ENCODE results near the gene HPF1. TPM values are rescaled to one million over a fixed set of nuclear protein-coding genes. Genes with fewer than 3 reads are reported as not detected.

Gene HPF1
- total RNA-seq, 1 experiment from 2014 or later: 26.9 TPM

DNA sequence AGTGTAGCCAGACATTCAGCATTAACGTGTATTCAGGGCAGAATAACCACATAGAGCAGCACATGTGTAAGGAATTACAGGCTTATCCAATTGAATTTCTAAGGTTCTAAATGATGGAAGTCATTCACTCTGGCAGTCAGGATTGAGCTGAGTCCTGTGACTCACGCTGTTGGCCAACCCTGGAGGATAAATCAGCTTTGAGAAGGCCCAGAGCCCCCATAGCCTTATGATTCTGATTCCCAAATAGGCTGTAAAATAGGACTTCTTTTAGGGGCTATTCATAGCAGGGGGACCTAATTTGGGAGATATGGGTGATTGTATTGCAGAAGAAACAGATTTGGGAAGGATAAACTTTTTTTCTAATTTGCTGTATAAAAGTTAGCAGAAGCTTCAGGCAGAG lies 8.1 kb upstream of the HPF1 start:
- ChIA-PET CTCF (no interaction called here), POLR2A (ENCODE audit: unreplicated experiment) (no interaction called here)
- H3K36me3 ChIP-seq (ENCODE audit: low read depth): no peaks in the 10 kb centered on the region
- DNase-seq: no peak
- H3K79me2 ChIP-seq (ENCODE audit: low read depth): no peaks in the 10 kb centered on the region
- no peaks in the 10 kb centered on the region for H3K9me3 ChIP-seq (ENCODE audit: insufficient read depth, low read depth)
- no peak overlapping the region for H3K27ac ChIP-seq
- H4K20me1 ChIP-seq (ENCODE audit: insufficient read depth): no peaks in the 10 kb centered on the region
- H3K9me2 ChIP-seq (ENCODE audit: insufficient read depth): no peaks in the 10 kb centered on the region
- no peak overlapping the region for H2AFZ ChIP-seq
- TF ChIP-seq EZH2 (IDR thresholded peaks at IDR 0.05; ENCODE audit: low read depth) (no peak), CTCF (conservative IDR thresholded peaks at IDR 0.05) (no peak)
- intact Hi-C loops (cut with micrococcal nuclease; ENCODE audit: unreplicated experiment): no loop called here
- no peak overlapping the region for H3K4me3 ChIP-seq
- no peak overlapping the region for H3K4me2 ChIP-seq
- H3K4me1 ChIP-seq (replicated peaks; ENCODE audit: insufficient read depth): no peaks in the 10 kb centered on the region
- BruUV-seq (replicated peaks): no TSS peak
- no peaks in the 10 kb centered on the region for H3F3A ChIP-seq (ENCODE audit: insufficient read depth, low read depth)
- H3K27me3 ChIP-seq (ENCODE audit: insufficient read depth, low read depth): no peaks in the 10 kb centered on the region

DNA sequence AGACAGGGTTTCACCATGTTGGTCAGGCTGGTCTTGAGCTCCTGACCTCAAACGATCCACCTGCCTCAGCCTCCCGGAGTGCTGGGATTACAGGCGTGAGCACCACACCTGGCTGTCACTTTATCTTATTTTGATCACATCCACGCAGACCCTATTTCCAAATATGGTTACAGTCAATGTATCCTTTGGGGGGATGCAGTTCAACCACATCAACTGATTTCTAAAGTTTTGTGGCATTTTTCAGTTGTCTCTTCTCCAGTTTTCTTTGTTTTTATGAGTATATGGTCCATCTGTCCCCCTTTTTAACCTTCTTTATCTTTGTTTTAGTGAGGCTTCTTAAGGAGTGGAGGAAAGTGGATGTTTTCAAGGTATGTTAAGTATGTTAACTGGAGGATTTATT lies 4.1 kb upstream of the HPF1 start:
- H3K27me3 ChIP-seq (ENCODE audit: insufficient read depth, low read depth): no peaks in the 10 kb centered on the region
- no peaks in the 10 kb centered on the region for H4K20me1 ChIP-seq (ENCODE audit: insufficient read depth)
- H3K4me3 ChIP-seq: no peak overlapping the region
- no peak overlapping the region for H3K4me2 ChIP-seq
- H3K4me1 ChIP-seq (replicated peaks; ENCODE audit: insufficient read depth): no peaks in the 10 kb centered on the region
- CTCF ChIA-PET: no interaction called here
- no peaks in the 10 kb centered on the region for H3K79me2 ChIP-seq (ENCODE audit: low read depth)
- no peak for DNase-seq
- intact Hi-C loops (cut with micrococcal nuclease; ENCODE audit: unreplicated experiment): no loop called here
- H3K9me3 ChIP-seq (ENCODE audit: insufficient read depth, low read depth): no peaks in the 10 kb centered on the region
- POLR2A ChIA-PET (ENCODE audit: unreplicated experiment): no interaction called here
- TF ChIP-seq EZH2 (IDR thresholded peaks at IDR 0.05; ENCODE audit: low read depth) (no peak), CTCF (conservative IDR thresholded peaks at IDR 0.05) (no peak)
- H3F3A ChIP-seq (ENCODE audit: insufficient read depth, low read depth): peaks cover 7% of the 10 kb centered on the region; the same call in 1 of the 2 replicates
- no TSS peak for BruUV-seq (replicated peaks)
- H3K36me3 ChIP-seq (ENCODE audit: low read depth): no peaks in the 10 kb centered on the region
- H3K9me2 ChIP-seq (ENCODE audit: insufficient read depth): no peaks in the 10 kb centered on the region
- no peak overlapping the region for H2AFZ ChIP-seq
- no peak overlapping the region for H3K27ac ChIP-seq

GRCh38 chr4:169758401-169758962 lies 738 bp upstream of the HPF1 start:
- Histone ChIP-seq H3K79me2 (ENCODE audit: low read depth) (peaks cover 16% of the 10 kb centered on the region; the same call in 1 of the 2 replicates), H3K9me3 (ENCODE audit: insufficient read depth, low read depth) (no peaks in the 10 kb centered on the region), H4K20me1 (ENCODE audit: insufficient read depth) (no peaks in the 10 kb centered on the region), H3K27ac (no peak overlapping the region), H3K36me3 (ENCODE audit: low read depth) (no peaks in the 10 kb centered on the region), H2AFZ (0 out of 2 replicates have a peak overlapping the region, but pooled peaks have one; percentile 11), H3F3A (ENCODE audit: insufficient read depth, low read depth) (peaks cover 7% of the 10 kb centered on the region; the same call in 1 of the 2 replicates), H3K4me3 (peak overlapping the region; percentile 91; the same call in 1 of the 2 replicates), H3K4me1 (replicated peaks; ENCODE audit: insufficient read depth) (peaks cover 8% of the 10 kb centered on the region), H3K27me3 (ENCODE audit: insufficient read depth, low read depth) (no peaks in the 10 kb centered on the region), H3K4me2 (peak overlapping the region; percentile 81), H3K9me2 (ENCODE audit: insufficient read depth) (no peaks in the 10 kb centered on the region)
- intact Hi-C loops (cut with micrococcal nuclease; ENCODE audit: unreplicated experiment): no loop called here
- no TSS peak for BruUV-seq (replicated peaks)
- no peak for DNase-seq
- POLR2A ChIA-PET (ENCODE audit: unreplicated experiment): no interaction called here
- TF ChIP-seq CTCF (conservative IDR thresholded peaks at IDR 0.05) (no peak), EZH2 (IDR thresholded peaks at IDR 0.05; ENCODE audit: low read depth) (no peak)
- CTCF ChIA-PET: no interaction called here

Measured in PC-9 (cell line).